Endothelial cell (in vitro differentiated cells): Measurements from ENCODE around the gene TRPT1. TPM values are rescaled to one million over a fixed set of nuclear protein-coding genes. Genes with fewer than 3 reads are reported as not detected.

Source experiments
- DNase-seq: peaks from one replicate; pipeline ENCODE4 v3.0.0; 2021; ENCODE audit warnings: low spot score
- H3K27ac Mint-ChIP-seq: one replicate; pipeline ENCODE4 v1.8.0; 2021; ENCODE audit warnings: mixed read lengths, inconsistent platforms; ENCODE audit not compliant: unreplicated experiment
- H3K27me3 Mint-ChIP-seq: one replicate; pipeline ENCODE4 v1.8.0; 2021; ENCODE audit warnings: mild to moderate bottlenecking, moderate library complexity, mixed read lengths, inconsistent platforms; ENCODE audit not compliant: unreplicated experiment
- H3K36me3 Mint-ChIP-seq: one replicate; pipeline ENCODE4 v1.8.0; 2021; ENCODE audit warnings: mild to moderate bottlenecking, low read depth, mixed read lengths, inconsistent platforms; ENCODE audit not compliant: unreplicated experiment
- H3K4me1 Mint-ChIP-seq: one replicate; pipeline ENCODE4 v1.8.0; 2021; ENCODE audit warnings: mild to moderate bottlenecking, mixed read lengths, inconsistent platforms; ENCODE audit not compliant: unreplicated experiment
- H3K4me3 Mint-ChIP-seq: one replicate; pipeline ENCODE4 v1.8.0; 2021; ENCODE audit warnings: mild to moderate bottlenecking, mixed read lengths, inconsistent platforms; ENCODE audit not compliant: unreplicated experiment
- H3K9me3 Mint-ChIP-seq: one replicate; pipeline ENCODE4 v1.8.0; 2021; ENCODE audit warnings: mixed read lengths, inconsistent platforms; ENCODE audit not compliant: unreplicated experiment
- total RNA-seq: library from RNA; stranded (reverse); fragmentation: NEBNext Ultra II Directional; extraction: Animal tissue kit (Norgen Biotek cat#: 25700); gene quantifications from one replicate; pipeline ENCODE4 v1.2.1, GENCODE V29; 2021; ENCODE audit not compliant: unreplicated experiment
- TF ChIP-seq, protein P1 (sequence below): fragments of 200-600 bp; sonication (generic); IDR thresholded peaks from one replicate; pipeline ENCODE4 v1.5.0; 2021; ENCODE audit warnings: antibody characterized with exemption; ENCODE audit not compliant: unreplicated experiment

Gene TRPT1
- total RNA-seq, 1 donor from 2014 or later = 23.2 TPM

DNA sequence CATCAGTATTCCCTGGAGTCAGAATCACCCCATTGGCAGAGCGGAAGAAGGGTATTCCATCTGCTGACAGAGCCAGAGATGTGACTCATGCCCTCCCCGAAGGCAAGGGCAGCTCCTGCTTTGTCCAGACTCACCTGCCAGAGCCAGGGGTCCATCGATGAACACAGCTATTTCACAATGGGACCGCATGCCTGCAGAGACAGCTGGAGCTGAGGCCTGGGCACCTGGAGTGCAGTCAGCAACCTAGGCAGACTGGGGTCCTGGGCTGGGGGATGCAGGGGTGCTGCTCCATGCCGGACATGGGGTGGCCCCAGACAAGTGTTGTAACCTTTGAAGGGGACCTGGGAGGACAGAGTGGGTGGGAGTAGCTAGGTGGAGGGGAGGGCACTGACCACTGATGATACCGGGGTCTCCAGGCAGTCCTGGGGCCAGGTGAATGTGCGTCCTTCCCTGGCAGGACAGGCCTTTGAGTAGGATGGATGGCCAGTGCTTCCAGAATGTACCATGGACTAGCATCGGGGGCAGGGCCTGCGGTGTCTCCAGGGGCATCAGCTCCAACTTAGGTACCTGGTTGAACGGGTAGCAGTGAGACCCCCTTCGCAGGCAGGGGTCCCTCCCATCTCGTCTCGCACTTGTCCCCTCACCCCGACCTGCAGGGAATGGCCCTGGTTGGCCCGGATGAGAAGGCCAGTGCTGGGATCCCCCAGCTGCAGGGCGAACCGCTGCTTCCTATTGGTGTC lies 1.7 kb downstream of the TRPT1 start:
- Mint-ChIP-seq H3K4me3 (peak overlapping the region; percentile 88), H3K27ac (no peak overlapping the region), H3K27me3 (peaks cover 5% of the 10 kb centered on the region), H3K9me3 (no peaks in the 10 kb centered on the region), H3K4me1 (peaks cover 3% of the 10 kb centered on the region), H3K36me3 (no peaks in the 10 kb centered on the region)
- DNase-seq = no peak
- TF ChIP-seq, protein P1, sequence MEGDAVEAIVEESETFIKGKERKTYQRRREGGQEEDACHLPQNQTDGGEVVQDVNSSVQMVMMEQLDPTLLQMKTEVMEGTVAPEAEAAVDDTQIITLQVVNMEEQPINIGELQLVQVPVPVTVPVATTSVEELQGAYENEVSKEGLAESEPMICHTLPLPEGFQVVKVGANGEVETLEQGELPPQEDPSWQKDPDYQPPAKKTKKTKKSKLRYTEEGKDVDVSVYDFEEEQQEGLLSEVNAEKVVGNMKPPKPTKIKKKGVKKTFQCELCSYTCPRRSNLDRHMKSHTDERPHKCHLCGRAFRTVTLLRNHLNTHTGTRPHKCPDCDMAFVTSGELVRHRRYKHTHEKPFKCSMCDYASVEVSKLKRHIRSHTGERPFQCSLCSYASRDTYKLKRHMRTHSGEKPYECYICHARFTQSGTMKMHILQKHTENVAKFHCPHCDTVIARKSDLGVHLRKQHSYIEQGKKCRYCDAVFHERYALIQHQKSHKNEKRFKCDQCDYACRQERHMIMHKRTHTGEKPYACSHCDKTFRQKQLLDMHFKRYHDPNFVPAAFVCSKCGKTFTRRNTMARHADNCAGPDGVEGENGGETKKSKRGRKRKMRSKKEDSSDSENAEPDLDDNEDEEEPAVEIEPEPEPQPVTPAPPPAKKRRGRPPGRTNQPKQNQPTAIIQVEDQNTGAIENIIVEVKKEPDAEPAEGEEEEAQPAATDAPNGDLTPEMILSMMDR = no peak

DNA sequence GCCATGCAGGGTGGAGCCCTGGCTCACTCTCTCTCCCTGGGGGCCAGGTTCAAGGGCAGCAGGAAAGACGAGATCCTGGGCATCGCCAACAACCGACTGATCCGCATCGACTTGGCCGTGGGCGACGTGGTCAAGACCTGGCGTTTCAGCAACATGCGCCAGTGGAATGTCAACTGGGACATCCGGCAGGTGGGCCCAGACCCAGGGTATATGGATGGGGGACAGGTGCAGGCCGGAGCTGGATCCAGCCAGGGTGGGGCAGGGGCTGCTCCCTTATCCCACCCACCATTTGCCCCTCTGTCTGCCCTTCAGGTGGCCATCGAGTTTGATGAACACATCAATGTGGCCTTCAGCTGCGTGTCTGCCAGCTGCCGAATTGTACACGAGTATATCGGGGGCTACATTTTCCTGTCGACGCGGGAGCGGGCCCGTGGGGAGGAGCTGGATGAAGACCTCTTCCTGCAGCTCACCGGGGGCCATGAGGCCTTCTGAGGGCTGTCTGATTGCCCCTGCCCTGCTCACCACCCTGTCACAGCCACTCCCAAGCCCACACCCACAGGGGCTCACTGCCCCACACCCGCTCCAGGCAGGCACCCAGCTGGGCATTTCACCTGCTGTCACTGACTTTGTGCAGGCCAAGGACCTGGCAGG lies 2.9 kb downstream of the TRPT1 start:
- H3K4me3 Mint-ChIP-seq = no peak overlapping the region
- TF ChIP-seq, protein P1 = no peak
- DNase-seq = no peak
- H3K9me3 Mint-ChIP-seq = no peaks in the 10 kb centered on the region
- H3K36me3 Mint-ChIP-seq = peaks cover 5% of the 10 kb centered on the region
- H3K27ac Mint-ChIP-seq = no peak overlapping the region
- H3K27me3 Mint-ChIP-seq = peaks cover 5% of the 10 kb centered on the region
- peaks cover 7% of the 10 kb centered on the region for H3K4me1 Mint-ChIP-seq

DNA sequence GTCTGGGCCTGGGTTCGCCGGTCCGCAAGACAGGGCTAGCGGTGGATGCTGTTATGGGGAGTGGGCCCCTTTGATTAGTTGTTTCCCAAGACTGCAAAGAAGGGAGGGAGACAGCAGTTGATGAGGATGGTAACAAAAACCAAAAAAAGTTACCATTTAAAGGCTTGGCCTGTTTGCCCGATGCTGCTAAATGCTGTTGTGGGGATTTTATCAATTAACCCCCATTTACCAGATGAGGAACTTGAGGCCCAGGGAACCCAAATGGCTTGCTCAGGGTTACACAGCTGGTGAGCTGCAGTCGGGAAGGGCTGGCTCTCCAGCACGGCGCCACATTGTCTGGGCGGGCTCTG lies 3.4 kb downstream of the TRPT1 start:
- H3K27me3 Mint-ChIP-seq = peaks cover 8% of the 10 kb centered on the region
- H3K9me3 Mint-ChIP-seq = no peaks in the 10 kb centered on the region
- no peak overlapping the region for H3K27ac Mint-ChIP-seq
- no peak overlapping the region for H3K4me3 Mint-ChIP-seq
- no peak for DNase-seq
- TF ChIP-seq, protein P1 = no peak
- H3K36me3 Mint-ChIP-seq = peaks cover 5% of the 10 kb centered on the region
- H3K4me1 Mint-ChIP-seq = peaks cover 7% of the 10 kb centered on the region

DNA sequence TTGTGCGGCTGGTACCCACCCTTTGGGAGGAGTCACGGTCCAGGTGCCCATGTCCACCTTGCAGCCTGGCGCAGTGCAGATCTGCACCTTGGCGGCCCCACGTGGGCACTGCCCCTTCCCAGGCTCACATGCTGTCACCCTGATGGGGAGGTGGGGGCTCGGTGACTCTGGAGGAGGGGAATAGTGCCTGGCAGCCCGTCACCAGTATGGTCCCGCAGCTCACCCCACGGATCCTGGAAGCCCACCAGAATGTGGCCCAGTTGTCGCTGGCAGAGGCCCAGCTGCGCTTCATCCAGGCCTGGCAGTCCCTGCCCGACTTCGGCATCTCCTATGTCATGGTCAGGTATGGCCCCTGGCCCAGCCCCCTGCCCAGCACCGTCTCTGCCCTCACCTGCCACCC lies 5.2 kb downstream of the TRPT1 start:
- H3K4me3 Mint-ChIP-seq = no peak overlapping the region
- H3K27ac Mint-ChIP-seq = no peak overlapping the region
- H3K27me3 Mint-ChIP-seq = peaks cover 7% of the 10 kb centered on the region
- H3K4me1 Mint-ChIP-seq = peaks cover 5% of the 10 kb centered on the region
- TF ChIP-seq, protein P1 = no peak
- no peaks in the 10 kb centered on the region for H3K9me3 Mint-ChIP-seq
- no peak for DNase-seq
- peaks cover 5% of the 10 kb centered on the region for H3K36me3 Mint-ChIP-seq

DNA sequence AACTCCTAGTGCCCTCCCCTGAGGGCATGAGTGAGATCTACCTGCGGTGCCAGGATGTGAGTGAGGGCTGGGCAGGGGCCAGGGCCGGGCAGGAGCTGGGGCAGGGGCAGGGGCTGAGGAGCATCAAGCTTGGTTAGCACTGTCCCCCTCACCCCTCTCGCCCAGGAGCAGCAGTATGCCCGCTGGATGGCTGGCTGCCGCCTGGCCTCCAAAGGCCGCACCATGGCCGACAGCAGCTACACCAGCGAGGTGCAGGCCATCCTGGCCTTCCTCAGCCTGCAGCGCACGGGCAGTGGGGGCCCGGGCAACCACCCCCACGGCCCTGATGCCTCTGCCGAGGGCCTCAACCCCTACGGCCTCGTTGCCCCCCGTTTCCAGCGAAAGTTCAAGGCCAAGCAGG lies 5.7 kb downstream of the TRPT1 start:
- Mint-ChIP-seq H3K27ac (no peak overlapping the region), H3K9me3 (no peaks in the 10 kb centered on the region), H3K27me3 (peaks cover 7% of the 10 kb centered on the region), H3K4me3 (no peak overlapping the region), H3K36me3 (peaks cover 5% of the 10 kb centered on the region), H3K4me1 (peaks cover 5% of the 10 kb centered on the region)
- TF ChIP-seq, protein P1 = no peak
- no peak for DNase-seq
